GM18526 (cell line): ENCODE data around the gene MMAA.

Experiments
- POLR2A ChIP-seq: IDR thresholded peaks from 3 replicates; pipeline ENCODE4 v1.6.1; 2011; ENCODE audit not compliant: insufficient read length; ENCODE audit errors: extremely low read depth

Gene MMAA

GRCh38 chr4:145618932-145619638, at the start of gene MMAA:
Gene MMAA, plus strand, starts transcription at chr4:145619385. Its CDS starts 19,755 bp downstream, at chr4:145639140.
- TF ChIP-seq POLR2A: peak; percentile 97

GRCh38 chr4:145580906-145581305, 38.3 kb upstream of the MMAA start:
- TF ChIP-seq POLR2A: no peak

- TF ChIP-seq POLR2A: no peak
These were observed 35.8 kb upstream of the MMAA start for GRCh38 chr4:145583191-145584055.

- no peak for TF ChIP-seq POLR2A
These were observed 32.0 kb upstream of the MMAA start for GRCh38 chr4:145587088-145587754.

- no peak for TF ChIP-seq POLR2A
These were observed 29.1 kb upstream of the MMAA start for GRCh38 chr4:145589916-145590702.

- TF ChIP-seq POLR2A: no peak
These were observed 16.9 kb upstream of the MMAA start for GRCh38 chr4:145602129-145602760.

- no peak for TF ChIP-seq POLR2A
These were observed 13.2 kb upstream of the MMAA start for GRCh38 chr4:145605941-145606340.

- TF ChIP-seq POLR2A: no peak
These were observed 9.4 kb upstream of the MMAA start for GRCh38 chr4:145609481-145610427.

GRCh38 chr4:145613566-145614232, 5.5 kb upstream of the MMAA start:
- no peak for TF ChIP-seq POLR2A

- no peak for TF ChIP-seq POLR2A
These were observed 5.0 kb upstream of the MMAA start for GRCh38 chr4:145614233-145614610.

- TF ChIP-seq POLR2A: no peak
These were observed 814 bp upstream of the MMAA start for GRCh38 chr4:145618210-145618931.

- no peak for TF ChIP-seq POLR2A
These were observed 433 bp downstream of the MMAA start for GRCh38 chr4:145619639-145619996.
